ENCODE data around the gene TNS1.

DNA sequence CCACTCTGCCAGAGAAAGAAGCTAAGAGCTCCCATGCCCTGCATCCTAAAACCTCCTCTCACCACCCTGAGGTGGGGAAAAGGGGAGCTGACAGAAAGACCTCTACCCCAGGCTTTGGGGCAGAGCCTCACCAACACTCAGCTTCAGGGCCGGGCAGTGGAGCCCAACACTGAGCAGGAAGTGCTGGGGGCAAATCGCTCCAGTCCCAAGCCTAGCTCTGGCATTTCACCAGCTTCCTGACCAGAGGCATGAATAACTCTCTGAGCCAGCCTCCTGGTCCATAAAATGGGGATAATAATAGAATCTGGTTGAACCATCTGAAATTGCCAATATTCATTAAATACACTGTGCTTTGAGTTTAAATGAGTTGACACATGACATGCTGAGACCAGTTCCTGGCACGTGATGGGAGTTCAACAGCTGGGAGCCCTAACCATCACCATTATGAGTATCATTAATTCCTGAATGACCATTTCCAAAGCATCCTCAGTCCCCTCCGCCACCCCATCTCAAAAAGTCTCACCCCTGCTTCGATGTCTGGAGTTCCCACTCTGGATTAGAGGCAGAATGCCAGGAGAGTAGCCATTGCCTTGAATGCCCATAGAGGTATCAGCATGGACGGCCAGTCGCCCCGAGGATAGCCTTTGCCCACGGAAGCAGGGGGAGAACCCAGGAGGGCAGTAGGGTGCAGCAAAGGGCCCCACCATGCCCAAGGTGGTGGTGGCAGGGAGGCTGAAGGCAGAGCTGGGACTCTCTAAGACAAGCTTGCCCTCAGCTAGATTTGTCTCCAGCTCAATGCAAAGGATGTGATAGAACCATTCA lies 153.4 kb downstream of the TNS1 start:
- TF ChIP-seq CEBPB (IDR thresholded peaks at IDR 0.05; ENCODE audit: low read depth) (no peak), POLR2A (IDR thresholded peaks at IDR 0.05; ENCODE audit: borderline replicate concordance, extremely low read depth, insufficient read depth, insufficient read length) (no peak), EZH2phosphoT487 (IDR thresholded peaks at IDR 0.05; ENCODE audit: borderline replicate concordance) (no peak), JUND (IDR thresholded peaks at IDR 0.05) (no peak), EZH2 (IDR thresholded peaks at IDR 0.05) (no peak), POLR2AphosphoS5 (IDR thresholded peaks at IDR 0.05; ENCODE audit: low read depth, low read length) (no peak)
- TF ChIP-seq, protein P1, sequence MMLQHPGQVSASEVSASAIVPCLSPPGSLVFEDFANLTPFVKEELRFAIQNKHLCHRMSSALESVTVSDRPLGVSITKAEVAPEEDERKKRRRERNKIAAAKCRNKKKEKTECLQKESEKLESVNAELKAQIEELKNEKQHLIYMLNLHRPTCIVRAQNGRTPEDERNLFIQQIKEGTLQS (IDR thresholded peaks at IDR 0.05), result no peak
- TF ChIP-seq, protein P2, sequence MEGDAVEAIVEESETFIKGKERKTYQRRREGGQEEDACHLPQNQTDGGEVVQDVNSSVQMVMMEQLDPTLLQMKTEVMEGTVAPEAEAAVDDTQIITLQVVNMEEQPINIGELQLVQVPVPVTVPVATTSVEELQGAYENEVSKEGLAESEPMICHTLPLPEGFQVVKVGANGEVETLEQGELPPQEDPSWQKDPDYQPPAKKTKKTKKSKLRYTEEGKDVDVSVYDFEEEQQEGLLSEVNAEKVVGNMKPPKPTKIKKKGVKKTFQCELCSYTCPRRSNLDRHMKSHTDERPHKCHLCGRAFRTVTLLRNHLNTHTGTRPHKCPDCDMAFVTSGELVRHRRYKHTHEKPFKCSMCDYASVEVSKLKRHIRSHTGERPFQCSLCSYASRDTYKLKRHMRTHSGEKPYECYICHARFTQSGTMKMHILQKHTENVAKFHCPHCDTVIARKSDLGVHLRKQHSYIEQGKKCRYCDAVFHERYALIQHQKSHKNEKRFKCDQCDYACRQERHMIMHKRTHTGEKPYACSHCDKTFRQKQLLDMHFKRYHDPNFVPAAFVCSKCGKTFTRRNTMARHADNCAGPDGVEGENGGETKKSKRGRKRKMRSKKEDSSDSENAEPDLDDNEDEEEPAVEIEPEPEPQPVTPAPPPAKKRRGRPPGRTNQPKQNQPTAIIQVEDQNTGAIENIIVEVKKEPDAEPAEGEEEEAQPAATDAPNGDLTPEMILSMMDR (IDR thresholded peaks at IDR 0.05 in 2 of 3, conservative IDR thresholded peaks at IDR 0.05 in 1 of 3; ENCODE audit: borderline replicate concordance in 1 of 3, insufficient read depth in 1 of 3, low read depth in 2 of 3, low read length in 2 of 3), result no peak
- TF ChIP-seq, protein P3, sequence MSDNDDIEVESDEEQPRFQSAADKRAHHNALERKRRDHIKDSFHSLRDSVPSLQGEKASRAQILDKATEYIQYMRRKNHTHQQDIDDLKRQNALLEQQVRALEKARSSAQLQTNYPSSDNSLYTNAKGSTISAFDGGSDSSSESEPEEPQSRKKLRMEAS (IDR thresholded peaks at IDR 0.05), result no peak

Measured in HCT116 (cell line).